SKM-1 treated with dmso at 0.1 percent for 144 hours (cell line): ENCODE data around the gene UPK3B.
"Not testable (repeated sequence)": the region's sequence is repeated elsewhere in the genome, so short reads cannot be mapped to it uniquely, and the experiment has no call there.

Experiments used
- DNase-seq: peaks from one replicate; lab custom pipeline; 2025; ENCODE audit not compliant: unreplicated experiment; lab: John Stamatoyannopoulos, UW

The UPK3B gene

GRCh38 chr7:76487969-76488368 lies 22.4 kb upstream of the UPK3B start:
- DNase-seq: peak; percentile 10

- DNase-seq: not testable (repeated sequence)
These were observed 18.2 kb upstream of the UPK3B start for GRCh38 chr7:76492139-76492538.

GRCh38 chr7:76495717-76496116 lies 14.6 kb upstream of the UPK3B start:
- not testable (repeated sequence) for DNase-seq

- not testable (repeated sequence) for DNase-seq
These were observed 12.3 kb upstream of the UPK3B start for GRCh38 chr7:76497918-76498582.

GRCh38 chr7:76498583-76499200 lies 11.7 kb upstream of the UPK3B start:
- not testable (repeated sequence) for DNase-seq

GRCh38 chr7:76499201-76499923 lies 11.0 kb upstream of the UPK3B start:
- not testable (repeated sequence) for DNase-seq

GRCh38 chr7:76499924-76500241 lies 10.5 kb upstream of the UPK3B start:
- DNase-seq: not testable (repeated sequence)

- not testable (repeated sequence) for DNase-seq
These were observed 8.1 kb upstream of the UPK3B start for GRCh38 chr7:76502224-76502623.

GRCh38 chr7:76502836-76503235 lies 7.5 kb upstream of the UPK3B start:
- DNase-seq: not testable (repeated sequence)

- not testable (repeated sequence) for DNase-seq
These were observed 7.1 kb upstream of the UPK3B start for GRCh38 chr7:76503244-76503643.

- not testable (repeated sequence) for DNase-seq
These were observed 5.8 kb upstream of the UPK3B start for GRCh38 chr7:76504351-76505167.

- DNase-seq: no peak
These were observed 4.9 kb upstream of the UPK3B start for GRCh38 chr7:76505168-76506080.

- DNase-seq: no peak
These were observed 4.3 kb upstream of the UPK3B start for GRCh38 chr7:76506081-76506440.

- not testable (repeated sequence) for DNase-seq
These were observed 3.7 kb upstream of the UPK3B start for GRCh38 chr7:76506643-76507042.

- DNase-seq: peak; percentile 90
These were observed 2.5 kb upstream of the UPK3B start for GRCh38 chr7:76507723-76508406.

GRCh38 chr7:76511200-76511910 lies 1.0 kb downstream of the UPK3B start:
- not testable (repeated sequence) for DNase-seq

GRCh38 chr7:76511911-76512885 lies 1.8 kb downstream of the UPK3B start:
- not testable (repeated sequence) for DNase-seq
